Natural killer cell treated with Interleukin-12 subunit alpha and Interleukin-12 subunit beta and Interleukin-15 and Interleukin-18, amount 100 ng/mL, for 72 hours (primary cell): Measurements from ENCODE around the gene IRAG1. TPM values are rescaled to one million over a fixed set of nuclear protein-coding genes. Genes with fewer than 3 reads are reported as not detected.

Experiments
- ATAC-seq, 2 donors: fragments of 150-1000 bp; cut with Tn5 transposase in 1 of 2; sonication (Bioruptor Pico), chemical (Tn5 transposase) in 1 of 2; 2 replicates each; pipeline ENCODE4 v1.10.0; 2021
- DNase-seq: peaks from one replicate; pipeline ENCODE4 v3.0.0; 2022; ENCODE audit warnings: low spot score
- H3K27ac Mint-ChIP-seq, 2 donors: 1 replicate in 1 of 2; 2 replicates in 1 of 2; pipeline ENCODE4 v1.8.0; 2022; ENCODE audit warnings: mixed read lengths in 2 of 2, mild to moderate bottlenecking in 1 of 2, moderate library complexity in 1 of 2
- H3K27me3 Mint-ChIP-seq, 2 donors: 1 replicate in 1 of 2; 2 replicates in 1 of 2; pipeline ENCODE4 v1.8.0; 2022; ENCODE audit warnings: mixed read lengths in 2 of 2
- H3K36me3 Mint-ChIP-seq: one replicate; pipeline ENCODE4 v1.8.0; 2022; ENCODE audit warnings: mixed read lengths
- H3K4me1 Mint-ChIP-seq, 2 donors: 1 replicate in 1 of 2; 2 replicates in 1 of 2; pipeline ENCODE4 v1.8.0; 2022; ENCODE audit warnings: low read depth in 2 of 2, mixed read lengths in 2 of 2, mild to moderate bottlenecking in 1 of 2
- H3K4me3 Mint-ChIP-seq: one replicate; pipeline ENCODE4 v1.8.0; 2022; ENCODE audit warnings: mixed read lengths
- H3K9me3 Mint-ChIP-seq: 2 replicates; pipeline ENCODE4 v1.8.0; 2022; ENCODE audit warnings: mixed read lengths
- total RNA-seq, 2 donors: library from RNA; stranded (reverse); gene quantifications; one replicate each; pipeline ENCODE4 v1.2.3, GENCODE V29; 2022

Gene IRAG1
- total RNA-seq, 2 donors from 2014 or later = not detected

DNA sequence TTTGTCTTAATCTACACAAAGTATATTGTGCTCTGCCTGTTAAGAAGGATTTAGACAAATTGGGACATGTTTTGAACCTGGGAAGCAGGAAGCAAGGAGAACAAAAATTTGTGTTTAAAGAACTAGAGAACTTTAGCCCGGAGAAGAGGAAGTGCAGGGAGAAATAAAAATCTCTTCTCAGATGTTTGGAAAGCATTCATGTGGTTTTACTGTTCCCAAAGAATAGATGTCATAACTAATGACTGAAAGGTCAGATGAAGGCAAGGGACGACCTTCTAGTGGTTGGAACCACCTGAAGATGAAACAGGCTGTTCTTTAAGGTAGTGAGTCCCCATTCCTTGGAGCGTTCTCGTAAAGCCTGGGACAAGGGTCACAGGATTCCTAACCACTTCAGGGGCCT, 38.3 kb downstream of the IRAG1 start:
- DNase-seq = no peak
- no peaks in the 10 kb centered on the region for H3K36me3 Mint-ChIP-seq
- ATAC-seq = no peak
- no peaks in the 10 kb centered on the region for H3K27me3 Mint-ChIP-seq
- peaks cover 3 to 14% of the 10 kb centered on the region in 2 donors for H3K4me1 Mint-ChIP-seq
- H3K9me3 Mint-ChIP-seq = no peaks in the 10 kb centered on the region
- no peak overlapping the region for H3K4me3 Mint-ChIP-seq
- H3K27ac Mint-ChIP-seq = no peak overlapping the region

DNA sequence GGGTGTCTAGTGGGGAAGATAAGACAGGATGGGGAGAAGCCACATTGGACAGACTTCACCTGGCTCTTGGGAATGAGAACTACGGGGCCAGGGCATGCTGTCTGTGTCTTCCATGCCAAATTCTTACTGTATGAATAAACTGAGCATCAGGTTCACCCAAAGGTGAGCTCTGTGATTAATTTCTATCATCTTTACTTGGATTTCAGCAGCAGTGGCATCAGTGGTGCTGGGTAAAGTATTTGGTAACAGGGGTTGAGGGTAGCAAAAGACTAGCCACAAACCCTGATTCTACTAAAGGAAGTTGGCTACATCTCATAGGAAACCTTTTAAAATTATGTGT, 38.8 kb downstream of the IRAG1 start:
- Mint-ChIP-seq H3K27ac (no peak overlapping the region), H3K9me3 (no peaks in the 10 kb centered on the region), H3K27me3 (no peaks in the 10 kb centered on the region), H3K4me3 (no peak overlapping the region), H3K4me1 (peaks cover 3 to 14% of the 10 kb centered on the region in 2 donors), H3K36me3 (no peaks in the 10 kb centered on the region)
- no peak for ATAC-seq
- DNase-seq = no peak

DNA sequence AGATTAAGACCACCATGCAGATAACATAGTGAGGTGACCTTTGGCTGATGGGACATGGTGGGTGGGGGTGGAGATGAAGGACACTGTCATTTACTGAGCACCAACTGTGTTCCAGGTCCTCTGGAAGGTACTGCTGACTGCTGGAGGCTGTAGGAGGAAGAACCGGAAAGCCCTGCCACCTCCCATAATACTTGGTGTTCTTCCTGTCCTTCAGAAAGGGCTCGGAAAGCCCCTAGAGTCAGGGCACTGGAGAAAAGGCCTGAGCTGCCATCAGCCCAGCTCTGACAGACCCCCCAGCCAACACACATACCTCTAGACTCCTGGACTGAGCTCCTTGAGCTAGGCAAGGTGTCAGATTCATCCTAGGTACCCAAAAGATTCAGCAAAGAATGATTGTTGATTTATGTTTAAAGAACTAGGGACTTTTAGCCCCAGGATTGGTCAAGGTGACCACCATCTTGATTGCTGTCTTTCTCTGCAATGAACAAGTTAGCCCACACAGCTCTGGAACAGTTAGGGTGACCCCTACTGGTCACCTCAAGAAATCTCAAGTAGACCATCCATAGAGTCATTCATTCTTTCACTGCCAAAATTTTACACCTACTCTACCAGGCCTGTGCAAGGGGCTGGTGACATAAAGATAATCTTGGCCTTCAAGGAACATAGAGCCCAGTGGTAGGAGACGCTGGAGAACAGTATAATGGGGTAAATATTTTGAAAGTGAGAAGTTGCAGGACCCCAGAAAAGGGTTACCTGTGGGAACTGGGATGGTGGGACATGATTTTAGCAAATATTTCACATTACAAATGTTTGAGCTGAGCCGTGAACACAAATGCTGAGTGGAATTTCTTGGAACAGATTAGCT, 39.4 kb downstream of the IRAG1 start:
- Mint-ChIP-seq H3K4me3 (no peak overlapping the region), H3K27ac (no peak overlapping the region)

DNA sequence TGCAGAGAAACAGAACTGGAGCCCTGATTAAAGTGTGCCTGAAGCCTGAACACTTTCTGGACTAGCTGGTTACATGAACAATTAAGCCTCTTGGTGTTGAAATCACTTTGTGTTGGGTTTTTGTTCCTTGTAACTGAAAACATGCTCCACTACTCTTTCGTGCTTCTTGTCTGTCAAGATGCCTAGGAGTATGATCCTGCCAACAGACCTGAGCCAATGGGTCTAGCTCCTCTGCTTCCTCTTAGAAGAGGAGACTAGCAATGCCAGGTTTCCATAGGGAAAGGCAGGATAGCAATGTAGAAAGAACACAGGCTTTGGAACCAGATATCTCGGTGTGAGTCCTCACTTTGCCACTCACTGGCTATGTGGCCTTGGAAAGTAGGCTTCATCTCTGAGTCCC, 40.3 kb downstream of the IRAG1 start:
- peaks cover 3 to 14% of the 10 kb centered on the region in 2 donors for H3K4me1 Mint-ChIP-seq
- no peak overlapping the region for H3K4me3 Mint-ChIP-seq
- H3K36me3 Mint-ChIP-seq = no peaks in the 10 kb centered on the region
- H3K9me3 Mint-ChIP-seq = no peaks in the 10 kb centered on the region
- H3K27ac Mint-ChIP-seq = peak overlapping the region in 1 of 2 donors; percentile 13
- no peak for ATAC-seq
- no peaks in the 10 kb centered on the region for H3K27me3 Mint-ChIP-seq
- DNase-seq = no peak

More for the DNA sequence above, 39.4 kb downstream of the IRAG1 start:
- H3K36me3 Mint-ChIP-seq = no peaks in the 10 kb centered on the region
- H3K4me1 Mint-ChIP-seq = peaks cover 3 to 14% of the 10 kb centered on the region in 2 donors
- DNase-seq (peak; percentile 74), ATAC-seq (peak; percentile 67 to 72)
- no peaks in the 10 kb centered on the region for H3K27me3 Mint-ChIP-seq
- no peaks in the 10 kb centered on the region for H3K9me3 Mint-ChIP-seq

DNA sequence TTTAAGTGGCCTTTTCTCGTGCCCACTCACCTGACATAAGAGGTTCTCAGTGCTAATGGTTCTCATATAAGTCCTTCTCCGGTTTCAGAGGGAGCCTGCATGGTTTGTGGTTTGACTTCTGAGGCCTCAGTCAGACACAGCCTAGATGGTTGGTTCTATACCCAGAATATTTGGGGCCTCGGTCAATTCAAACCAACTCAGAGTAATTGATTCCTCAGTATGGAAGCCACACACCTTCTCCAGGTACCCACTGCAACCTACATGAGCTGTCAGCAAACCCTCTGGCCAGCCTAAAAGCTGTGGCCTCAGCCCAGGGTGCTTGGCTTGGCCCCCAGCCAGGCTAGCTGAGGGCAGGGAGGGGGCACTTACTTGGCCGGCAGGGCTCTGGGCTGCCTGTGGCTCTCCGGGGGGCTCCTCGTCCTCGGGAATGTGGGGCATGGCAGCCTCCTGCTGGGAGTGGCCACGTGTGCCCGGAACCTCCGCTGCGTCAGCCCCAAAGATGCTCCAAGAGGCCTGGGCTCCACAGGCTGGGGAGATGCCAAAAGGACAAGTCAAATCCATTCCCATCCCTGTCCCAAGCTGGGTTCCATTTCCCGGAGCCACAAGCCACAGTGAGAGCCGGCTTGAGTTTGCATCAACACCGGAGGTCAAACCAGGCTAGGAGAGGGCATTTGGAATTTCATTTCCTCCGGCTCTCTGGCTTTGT, 41.7 kb downstream of the IRAG1 start:
- Mint-ChIP-seq H3K4me3 (no peak overlapping the region), H3K27me3 (no peaks in the 10 kb centered on the region), H3K9me3 (no peaks in the 10 kb centered on the region), H3K36me3 (no peaks in the 10 kb centered on the region), H3K27ac (no peak overlapping the region), H3K4me1 (peaks cover 4 to 6% of the 10 kb centered on the region in 2 donors)
- DNase-seq (no peak), ATAC-seq (no peak)

DNA sequence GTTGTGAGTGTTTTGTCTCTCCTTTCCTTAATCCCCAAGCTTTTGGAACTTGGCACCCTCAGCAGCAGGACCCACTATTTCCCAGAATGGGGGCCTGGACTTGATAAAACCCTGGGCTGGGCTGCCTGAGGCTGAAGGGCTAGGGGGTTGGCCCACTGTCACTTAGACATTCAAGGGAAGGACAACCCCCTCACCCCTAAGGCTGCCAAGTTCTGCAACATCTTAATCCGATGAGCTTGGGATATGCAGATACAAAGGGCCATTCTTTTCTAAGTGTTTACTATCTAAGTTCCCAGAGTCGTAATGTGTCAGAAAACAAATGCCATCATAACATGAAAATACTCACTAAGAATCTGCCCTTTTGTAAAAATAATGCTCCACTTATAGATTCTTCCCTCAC, 42.9 kb downstream of the IRAG1 start:
- Mint-ChIP-seq H3K27me3 (no peaks in the 10 kb centered on the region), H3K4me1 (peaks cover 4 to 6% of the 10 kb centered on the region in 2 donors), H3K9me3 (no peaks in the 10 kb centered on the region), H3K36me3 (no peaks in the 10 kb centered on the region), H3K27ac (no peak overlapping the region), H3K4me3 (no peak overlapping the region)
- ATAC-seq = no peak
- no peak for DNase-seq

DNA sequence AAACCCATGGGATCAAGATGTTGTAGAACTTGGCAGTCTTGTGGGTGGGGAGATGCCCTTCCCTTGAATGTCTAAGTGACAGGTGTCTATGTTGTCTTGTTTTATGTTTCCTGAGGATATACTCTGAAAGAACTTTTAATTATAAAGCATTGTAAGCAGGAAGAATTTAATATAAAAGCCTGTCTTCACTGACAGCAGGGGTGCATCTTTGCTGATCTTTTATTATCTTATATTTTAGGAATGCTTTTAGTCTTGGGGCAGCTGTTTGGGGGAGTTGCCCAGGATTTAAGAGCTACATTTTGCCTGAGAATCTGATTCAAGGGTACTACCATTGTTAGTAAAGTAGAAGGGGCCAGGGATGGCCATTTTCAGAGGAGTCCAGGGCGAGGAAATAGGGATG, 43.4 kb downstream of the IRAG1 start:
- no peak overlapping the region for H3K4me3 Mint-ChIP-seq
- no peak for DNase-seq
- ATAC-seq = no peak
- no peaks in the 10 kb centered on the region for H3K9me3 Mint-ChIP-seq
- no peaks in the 10 kb centered on the region for H3K36me3 Mint-ChIP-seq
- H3K27me3 Mint-ChIP-seq = no peaks in the 10 kb centered on the region
- peaks cover 4 to 6% of the 10 kb centered on the region in 2 donors for H3K4me1 Mint-ChIP-seq
- no peak overlapping the region for H3K27ac Mint-ChIP-seq

DNA sequence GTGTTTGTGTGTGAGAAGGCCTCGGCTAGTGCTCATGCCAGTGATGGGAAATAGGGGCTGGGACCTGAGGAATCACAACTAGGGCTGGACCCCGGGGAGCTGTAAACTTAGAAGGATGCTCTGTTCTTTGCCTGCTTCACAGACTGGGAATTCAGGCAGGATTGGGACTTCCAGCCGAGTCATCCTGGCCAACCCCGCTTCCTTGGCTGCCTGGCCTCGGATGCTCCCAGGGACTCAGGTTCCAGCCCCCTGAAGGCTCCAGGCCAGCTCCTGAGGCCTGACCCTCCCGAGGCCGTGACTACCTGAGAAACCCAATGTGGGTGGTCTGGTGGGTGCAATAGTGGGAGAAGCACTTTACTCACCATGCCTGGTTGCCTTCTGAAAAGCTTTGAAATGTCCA, 44.7 kb downstream of the IRAG1 start:
- no peak for ATAC-seq
- Mint-ChIP-seq H3K4me1 (peaks cover 0 to 4% of the 10 kb centered on the region in 2 donors), H3K9me3 (no peaks in the 10 kb centered on the region), H3K27ac (peak overlapping the region in 1 of 2 donors; percentile 29), H3K27me3 (no peaks in the 10 kb centered on the region), H3K36me3 (no peaks in the 10 kb centered on the region), H3K4me3 (no peak overlapping the region)
- DNase-seq = no peak

DNA sequence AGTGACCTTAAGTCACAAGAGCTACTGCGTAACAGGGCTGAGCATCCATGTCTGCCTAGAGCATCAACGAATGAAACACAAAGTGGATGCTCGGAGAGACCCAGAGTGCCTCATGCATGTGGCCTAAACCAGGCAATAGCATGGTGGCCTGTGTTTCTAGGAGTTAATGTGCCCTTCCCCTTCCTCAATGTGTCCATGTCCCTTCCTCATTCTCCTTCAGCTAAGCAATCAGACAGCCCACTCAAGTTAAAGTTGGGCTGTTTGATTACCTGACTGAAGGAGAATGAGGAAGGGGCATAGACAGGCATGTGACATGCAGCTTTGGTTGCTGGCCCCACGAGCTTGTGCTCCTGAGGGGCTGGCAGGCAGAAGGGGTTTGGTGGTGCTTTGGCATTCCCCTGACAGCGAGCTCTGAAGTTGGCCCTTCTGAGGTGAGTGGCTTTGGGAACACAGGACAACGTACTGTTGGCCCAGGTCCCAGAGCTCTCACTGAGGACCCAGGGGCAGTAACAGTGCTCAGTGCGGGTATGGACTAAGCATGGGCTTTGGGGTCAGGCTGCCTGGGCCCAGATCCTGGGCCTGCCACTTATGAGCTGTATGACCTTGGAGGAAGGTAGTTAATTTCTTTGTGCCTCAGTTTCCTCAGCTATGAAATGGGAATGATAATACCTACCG, 46.7 kb downstream of the IRAG1 start:
- DNase-seq (no peak), ATAC-seq (no peak)
- Mint-ChIP-seq H3K27ac (no peak overlapping the region), H3K36me3 (no peaks in the 10 kb centered on the region), H3K4me3 (no peak overlapping the region), H3K9me3 (no peaks in the 10 kb centered on the region), H3K4me1 (peaks cover 0 to 4% of the 10 kb centered on the region in 2 donors), H3K27me3 (no peaks in the 10 kb centered on the region)

DNA sequence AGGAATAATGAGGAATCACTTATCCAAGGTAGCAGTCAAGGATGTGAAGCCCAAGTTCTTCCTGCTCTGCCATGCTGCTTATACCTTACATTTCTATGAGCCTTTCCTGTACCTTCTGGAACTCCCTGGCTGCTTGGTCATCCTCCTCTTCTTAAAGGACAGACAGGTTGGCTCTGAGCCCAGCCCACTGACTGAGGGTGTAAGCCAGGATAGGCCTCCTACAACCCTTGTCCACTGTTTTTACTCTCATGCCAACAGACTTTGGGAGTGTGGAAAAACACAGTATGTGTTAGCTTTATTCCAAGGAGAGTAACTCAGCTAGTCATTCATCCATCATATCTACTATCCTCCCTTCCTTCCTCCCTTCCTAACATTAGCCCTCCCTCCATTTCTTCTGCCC, 47.5 kb downstream of the IRAG1 start:
- Mint-ChIP-seq H3K4me1 (peaks cover 0 to 4% of the 10 kb centered on the region in 2 donors), H3K27ac (no peak overlapping the region), H3K27me3 (no peaks in the 10 kb centered on the region), H3K4me3 (no peak overlapping the region), H3K9me3 (no peaks in the 10 kb centered on the region), H3K36me3 (no peaks in the 10 kb centered on the region)
- ATAC-seq = no peak
- DNase-seq = no peak

DNA sequence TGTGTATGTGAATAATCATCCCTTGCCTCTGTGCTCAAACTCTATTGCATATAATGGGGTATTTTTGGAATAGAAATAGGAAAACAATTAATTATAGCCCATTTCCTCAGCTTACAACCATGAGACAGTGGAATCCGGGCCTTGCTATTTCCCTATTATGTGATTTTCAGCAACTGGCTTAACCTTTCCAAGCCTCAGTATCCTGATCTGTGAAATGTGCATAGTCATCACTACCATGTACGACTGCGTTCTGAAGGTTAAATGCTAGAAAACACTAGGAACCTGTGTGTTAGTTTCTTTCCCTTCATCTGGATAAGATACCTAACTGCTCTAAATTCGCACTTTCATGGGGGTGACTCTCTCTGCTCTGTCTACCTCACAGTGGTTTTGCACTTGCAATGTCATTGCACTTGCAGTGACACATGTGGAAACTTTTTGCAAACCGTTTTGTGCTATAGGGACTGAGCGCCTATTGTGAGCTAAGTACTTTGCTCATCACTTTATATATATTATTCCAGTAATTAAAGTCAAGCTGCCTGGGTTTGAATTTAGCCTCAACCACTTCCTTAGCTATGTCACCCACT, 48.3 kb downstream of the IRAG1 start:
- Mint-ChIP-seq H3K4me1 (peaks cover 0 to 4% of the 10 kb centered on the region in 2 donors), H3K27me3 (no peaks in the 10 kb centered on the region), H3K4me3 (no peak overlapping the region), H3K9me3 (no peaks in the 10 kb centered on the region), H3K36me3 (no peaks in the 10 kb centered on the region), H3K27ac (no peak overlapping the region)
- ATAC-seq (no peak), DNase-seq (no peak)
